ENCODE data around the gene FARS2.

Gene FARS2

DNA sequence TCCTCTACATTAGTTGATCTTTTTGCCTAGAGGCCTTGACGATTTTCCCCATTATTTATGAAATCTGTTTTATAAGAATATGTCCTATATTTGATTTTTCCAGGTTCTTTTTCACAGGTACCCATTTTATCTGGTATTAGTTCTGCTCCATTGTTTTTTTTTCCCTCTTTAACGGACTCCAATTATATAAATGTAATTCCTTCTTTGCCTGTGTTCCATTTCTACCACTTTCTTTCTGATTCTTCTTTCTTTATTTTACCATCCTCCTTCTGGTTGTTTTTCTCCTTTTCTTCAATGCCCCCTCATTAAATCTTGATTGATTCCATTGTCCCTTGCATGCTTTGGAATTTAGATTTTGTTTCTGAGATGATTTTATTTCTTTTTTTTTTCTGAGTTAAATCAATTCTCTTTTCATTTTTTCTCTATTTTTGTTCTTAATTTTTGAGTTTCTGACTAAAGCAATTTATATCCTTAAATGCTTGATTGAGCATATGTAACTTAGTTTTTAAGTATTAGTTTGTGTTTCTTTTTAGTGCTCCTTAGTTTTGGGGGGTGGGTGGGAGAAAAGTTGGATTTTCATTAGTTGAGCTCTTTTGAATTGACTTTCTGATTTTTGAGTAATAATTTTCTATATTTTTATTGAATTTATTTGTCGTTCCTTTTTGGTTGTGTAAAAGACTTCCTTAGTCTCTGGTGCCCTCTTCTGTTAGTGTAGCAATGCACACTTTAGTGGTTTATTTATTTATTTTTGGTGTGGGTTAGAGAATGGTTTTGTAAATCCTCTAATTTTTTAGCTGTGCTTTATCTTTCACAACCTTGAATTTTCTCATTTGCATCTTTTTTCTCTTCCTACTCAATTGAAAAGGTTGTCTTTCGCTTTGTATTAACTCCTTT is 140.8 kb downstream of the FARS2 start:
- peak; percentile 61 for TF ChIP-seq CTCF (IDR thresholded peaks at IDR 0.05; ENCODE audit: borderline replicate concordance, extremely low read depth, low read length, poor library complexity, severe bottlenecking)
- TF ChIP-seq EZH2 (IDR thresholded peaks at IDR 0.05; ENCODE audit: borderline replicate concordance, low read depth, low read length, severe bottlenecking): no peak
- no peak overlapping the region for H3K4me3 ChIP-seq (ENCODE audit: low read depth in 1 of 2, low read length in 2 of 2)
- DNase-seq: no peak
- peaks cover 3% of the 10 kb centered on the region for H3K9me3 ChIP-seq (ENCODE audit: insufficient read depth, low read length, severe bottlenecking)
- H3K27me3 ChIP-seq (ENCODE audit: insufficient read depth, low read length, poor library complexity): no peaks in the 10 kb centered on the region
- no peak overlapping the region for H2AFZ ChIP-seq (ENCODE audit: low read depth, low read length)
- ATAC-seq (ENCODE audit: insufficient read depth, low read depth): no peak
- peaks cover 4% of the 10 kb centered on the region; the same call in 1 of the 2 replicates for H4K20me1 ChIP-seq (ENCODE audit: insufficient read depth, low read length)
- H3K4me2 ChIP-seq (ENCODE audit: insufficient read depth, low read length): no peak overlapping the region
- no peaks in the 10 kb centered on the region for H3K79me2 ChIP-seq (ENCODE audit: insufficient read depth, low read length)
- no peaks in the 10 kb centered on the region for H3K36me3 ChIP-seq (ENCODE audit: insufficient read depth, low read length)
- no peak overlapping the region for H3K27ac ChIP-seq (ENCODE audit: low read length)
- no peaks in the 10 kb centered on the region for H3K4me1 ChIP-seq (ENCODE audit: insufficient read depth, low read length)
- H3K9ac ChIP-seq (ENCODE audit: low read depth, low read length): no peak overlapping the region

GRCh38 chr6:5403076-5403475 is 141.8 kb downstream of the FARS2 start:
- H2AFZ ChIP-seq (ENCODE audit: low read depth, low read length): no peak overlapping the region
- peaks cover 3% of the 10 kb centered on the region for H3K9me3 ChIP-seq (ENCODE audit: insufficient read depth, low read length, severe bottlenecking)
- H4K20me1 ChIP-seq (ENCODE audit: insufficient read depth, low read length): peaks cover 4% of the 10 kb centered on the region; the same call in 1 of the 2 replicates
- no peak overlapping the region for H3K9ac ChIP-seq (ENCODE audit: low read depth, low read length)
- H3K4me1 ChIP-seq (ENCODE audit: insufficient read depth, low read length): no peaks in the 10 kb centered on the region
- ATAC-seq (ENCODE audit: insufficient read depth, low read depth): no peak
- no peak overlapping the region for H3K4me3 ChIP-seq (ENCODE audit: low read depth in 1 of 2, low read length in 2 of 2)
- H3K27ac ChIP-seq (ENCODE audit: low read length): no peak overlapping the region
- no peaks in the 10 kb centered on the region for H3K79me2 ChIP-seq (ENCODE audit: insufficient read depth, low read length)
- TF ChIP-seq CTCF (IDR thresholded peaks at IDR 0.05; ENCODE audit: borderline replicate concordance, extremely low read depth, low read length, poor library complexity, severe bottlenecking): no peak
- no peak for TF ChIP-seq EZH2 (IDR thresholded peaks at IDR 0.05; ENCODE audit: borderline replicate concordance, low read depth, low read length, severe bottlenecking)
- no peaks in the 10 kb centered on the region for H3K27me3 ChIP-seq (ENCODE audit: insufficient read depth, low read length, poor library complexity)
- H3K4me2 ChIP-seq (ENCODE audit: insufficient read depth, low read length): no peak overlapping the region
- H3K36me3 ChIP-seq (ENCODE audit: insufficient read depth, low read length): no peaks in the 10 kb centered on the region
- DNase-seq: no peak

DNA sequence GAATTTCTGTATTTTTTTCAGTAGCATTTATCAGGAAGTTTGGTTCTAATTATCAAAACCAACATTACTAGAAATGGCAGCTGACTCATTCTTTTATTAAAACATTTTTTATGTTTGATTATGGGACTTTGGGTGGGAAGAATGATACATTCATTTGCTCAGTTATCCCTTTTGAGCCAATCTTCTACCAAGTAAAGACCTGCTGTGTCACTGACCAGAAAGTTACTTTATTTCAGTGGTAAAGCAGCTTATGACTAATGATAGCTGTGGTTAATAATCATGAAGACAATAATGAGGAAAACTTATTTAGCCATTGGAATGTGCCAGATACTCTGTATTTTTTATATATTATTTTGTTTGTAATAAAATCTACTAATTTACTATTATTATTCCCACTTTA is 142.3 kb downstream of the FARS2 start:
- Histone ChIP-seq H3K4me1 (ENCODE audit: insufficient read depth, low read length) (no peaks in the 10 kb centered on the region), H4K20me1 (ENCODE audit: insufficient read depth, low read length) (peaks cover 4% of the 10 kb centered on the region; the same call in 1 of the 2 replicates), H3K4me3 (ENCODE audit: low read depth in 1 of 2, low read length in 2 of 2) (no peak overlapping the region), H3K36me3 (ENCODE audit: insufficient read depth, low read length) (no peaks in the 10 kb centered on the region), H2AFZ (ENCODE audit: low read depth, low read length) (no peak overlapping the region), H3K4me2 (ENCODE audit: insufficient read depth, low read length) (no peak overlapping the region), H3K27me3 (ENCODE audit: insufficient read depth, low read length, poor library complexity) (no peaks in the 10 kb centered on the region), H3K9ac (ENCODE audit: low read depth, low read length) (no peak overlapping the region), H3K79me2 (ENCODE audit: insufficient read depth, low read length) (no peaks in the 10 kb centered on the region), H3K9me3 (ENCODE audit: insufficient read depth, low read length, severe bottlenecking) (peaks cover 3% of the 10 kb centered on the region), H3K27ac (ENCODE audit: low read length) (no peak overlapping the region)
- ATAC-seq (ENCODE audit: insufficient read depth, low read depth) (no peak), DNase-seq (no peak)
- TF ChIP-seq EZH2 (IDR thresholded peaks at IDR 0.05; ENCODE audit: borderline replicate concordance, low read depth, low read length, severe bottlenecking) (no peak), CTCF (IDR thresholded peaks at IDR 0.05; ENCODE audit: borderline replicate concordance, extremely low read depth, low read length, poor library complexity, severe bottlenecking) (no peak)
